ENCODE measurements around the gene KCNIP4. TPM values are rescaled to one million over a fixed set of nuclear protein-coding genes. Genes with fewer than 3 reads are reported as not detected.

KCNIP4 gene
- total and polyA plus RNA-seq, 2 donors (not counting 1 experiment from before 2014, with no cell fraction given) = not detected

DNA sequence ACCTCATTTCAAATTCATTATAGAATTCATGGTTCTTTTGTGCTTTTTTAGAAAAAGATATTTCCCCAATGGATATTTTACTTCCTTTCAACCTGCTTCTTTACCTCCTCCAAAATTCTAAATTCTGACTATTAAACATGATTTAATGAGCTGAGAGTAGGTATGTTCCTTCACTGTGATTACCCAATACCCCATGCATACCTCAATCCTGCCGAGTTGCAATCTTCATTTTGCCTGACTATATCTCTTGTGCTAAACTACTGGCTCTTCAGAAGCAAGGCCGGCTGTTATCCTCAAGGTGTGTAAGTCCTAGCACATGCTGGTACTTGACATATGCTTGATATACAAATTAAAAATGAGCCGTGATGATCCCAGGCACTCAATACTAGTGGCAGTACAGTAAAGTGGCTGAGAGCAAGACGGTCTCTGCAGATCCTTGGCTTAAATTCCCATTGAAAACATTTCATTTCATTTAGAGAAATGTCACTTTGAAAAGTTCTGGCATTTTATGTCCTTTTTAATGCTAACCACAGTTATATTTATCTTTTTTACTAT, 320.4 kb downstream of the KCNIP4 start:
- Mint-ChIP-seq H3K4me3 (no peak overlapping the region), H3K27ac (no peak overlapping the region), H3K9me3 (ENCODE audit: insufficient read depth) (no peaks in the 10 kb centered on the region), H3K4me1 (no peaks in the 10 kb centered on the region), H3K27me3 (no peaks in the 10 kb centered on the region)
- DNase-seq = no peak
- intact Hi-C loops (cut with micrococcal nuclease) = no loop called here
- Histone ChIP-seq H3K79me2 (ENCODE audit: control insufficient read depth, insufficient read depth, low read length) (no peaks in the 10 kb centered on the region), H3K36me3 (replicated peaks in 1 of 2; ENCODE audit: control extremely low read depth in 1 of 2, control insufficient read depth in 1 of 2, extremely low read depth in 1 of 2, insufficient read depth in 2 of 2, low read length in 1 of 2) (no peaks in the 10 kb centered on the region), H4K20me1 (ENCODE audit: control insufficient read depth, insufficient read depth, low read length, poor library complexity, severe bottlenecking) (no peaks in the 10 kb centered on the region), H3K4me2 (replicated peaks; ENCODE audit: low read depth, low read length, poor library complexity, severe bottlenecking) (no peak overlapping the region), H3K9ac (ENCODE audit: low read length) (no peak overlapping the region), H3K27me3 (replicated peaks in 1 of 4; ENCODE audit: control extremely low read depth in 1 of 4, control insufficient read depth in 3 of 4, insufficient read depth in 4 of 4, low read length in 3 of 4) (no peaks in the 10 kb centered on the region), H2AFZ (ENCODE audit: insufficient read depth, low read depth, low read length, poor library complexity, severe bottlenecking) (no peak overlapping the region), H3K4me1 (ENCODE audit: control insufficient read depth in 2 of 2, insufficient read depth in 2 of 2, low read length in 2 of 2) (no peaks in the 10 kb centered on the region), H3K9me3 (ENCODE audit: control extremely low read depth in 1 of 3, control insufficient read depth in 2 of 3, insufficient read depth in 1 of 3, low read length in 2 of 3) (no peaks in the 10 kb centered on the region), H3K27ac (ENCODE audit: low read length in 2 of 2) (no peak overlapping the region), H3K4me3 (ENCODE audit: control extremely low read depth in 1 of 5, extremely low read depth in 1 of 5, insufficient read depth in 1 of 5, low read depth in 2 of 5, low read length in 4 of 5) (no peak overlapping the region)
- ChIA-PET CTCF (no interaction called here), POLR2A (no interaction called here)
- WGBS (ENCODE audit: insufficient coverage) = 92% methylated on average over 2 of the region's 4 CpGs
- no peak for ATAC-seq (ENCODE audit: low read depth)
- TF ChIP-seq, protein P1, sequence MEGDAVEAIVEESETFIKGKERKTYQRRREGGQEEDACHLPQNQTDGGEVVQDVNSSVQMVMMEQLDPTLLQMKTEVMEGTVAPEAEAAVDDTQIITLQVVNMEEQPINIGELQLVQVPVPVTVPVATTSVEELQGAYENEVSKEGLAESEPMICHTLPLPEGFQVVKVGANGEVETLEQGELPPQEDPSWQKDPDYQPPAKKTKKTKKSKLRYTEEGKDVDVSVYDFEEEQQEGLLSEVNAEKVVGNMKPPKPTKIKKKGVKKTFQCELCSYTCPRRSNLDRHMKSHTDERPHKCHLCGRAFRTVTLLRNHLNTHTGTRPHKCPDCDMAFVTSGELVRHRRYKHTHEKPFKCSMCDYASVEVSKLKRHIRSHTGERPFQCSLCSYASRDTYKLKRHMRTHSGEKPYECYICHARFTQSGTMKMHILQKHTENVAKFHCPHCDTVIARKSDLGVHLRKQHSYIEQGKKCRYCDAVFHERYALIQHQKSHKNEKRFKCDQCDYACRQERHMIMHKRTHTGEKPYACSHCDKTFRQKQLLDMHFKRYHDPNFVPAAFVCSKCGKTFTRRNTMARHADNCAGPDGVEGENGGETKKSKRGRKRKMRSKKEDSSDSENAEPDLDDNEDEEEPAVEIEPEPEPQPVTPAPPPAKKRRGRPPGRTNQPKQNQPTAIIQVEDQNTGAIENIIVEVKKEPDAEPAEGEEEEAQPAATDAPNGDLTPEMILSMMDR (IDR thresholded peaks at IDR 0.05) = no peak
- TF ChIP-seq EZH2 (IDR thresholded peaks at IDR 0.05; ENCODE audit: borderline replicate concordance, insufficient read depth, low read depth, low read length, poor library complexity, severe bottlenecking) = no peak

DNA sequence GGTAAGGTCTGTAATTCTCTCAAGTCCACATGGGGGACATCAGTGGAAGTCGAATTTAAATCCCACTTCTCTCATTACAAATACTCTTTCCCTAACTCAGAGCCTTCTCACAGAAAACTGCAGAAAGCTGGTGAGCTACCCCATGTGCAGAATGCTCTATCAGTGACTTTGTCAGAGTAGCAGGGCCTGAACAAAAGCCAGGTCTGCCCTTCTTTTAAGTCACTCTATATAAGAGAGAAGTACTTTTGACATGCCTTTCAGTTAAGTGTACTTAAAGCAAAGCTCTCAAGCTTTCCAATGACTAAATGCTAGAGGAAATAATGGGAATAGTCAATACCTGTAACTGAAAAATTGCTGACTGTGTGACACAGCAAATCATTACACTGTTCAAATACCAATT, 323.1 kb downstream of the KCNIP4 start:
- no peak overlapping the region for H3K4me3 ChIP-seq (ENCODE audit: control extremely low read depth in 1 of 5, extremely low read depth in 1 of 5, insufficient read depth in 1 of 5, low read depth in 2 of 5, low read length in 4 of 5)
- no peaks in the 10 kb centered on the region for H3K27me3 Mint-ChIP-seq
- H3K27ac Mint-ChIP-seq = no peak overlapping the region
- no peak overlapping the region for H3K9ac ChIP-seq (ENCODE audit: low read length)
- no peaks in the 10 kb centered on the region for H3K27me3 ChIP-seq (replicated peaks in 1 of 4; ENCODE audit: control extremely low read depth in 1 of 4, control insufficient read depth in 3 of 4, insufficient read depth in 4 of 4, low read length in 3 of 4)
- DNase-seq = no peak
- CTCF ChIA-PET = no interaction called here
- no peaks in the 10 kb centered on the region for H3K79me2 ChIP-seq (ENCODE audit: control insufficient read depth, insufficient read depth, low read length)
- intact Hi-C loops (cut with micrococcal nuclease) = no loop called here
- no peaks in the 10 kb centered on the region for H4K20me1 ChIP-seq (ENCODE audit: control insufficient read depth, insufficient read depth, low read length, poor library complexity, severe bottlenecking)
- H2AFZ ChIP-seq (ENCODE audit: insufficient read depth, low read depth, low read length, poor library complexity, severe bottlenecking) = no peak overlapping the region
- H3K4me3 Mint-ChIP-seq = no peak overlapping the region
- no peak overlapping the region for H3K27ac ChIP-seq (ENCODE audit: low read length in 2 of 2)
- POLR2A ChIA-PET = no interaction called here
- no peak for ATAC-seq (ENCODE audit: low read depth)
- no peaks in the 10 kb centered on the region for H3K4me1 Mint-ChIP-seq
- no peaks in the 10 kb centered on the region for H3K36me3 ChIP-seq (replicated peaks in 1 of 2; ENCODE audit: control extremely low read depth in 1 of 2, control insufficient read depth in 1 of 2, extremely low read depth in 1 of 2, insufficient read depth in 2 of 2, low read length in 1 of 2)
- H3K9me3 Mint-ChIP-seq (ENCODE audit: insufficient read depth) = no peaks in the 10 kb centered on the region
- no peaks in the 10 kb centered on the region for H3K9me3 ChIP-seq (ENCODE audit: control extremely low read depth in 1 of 3, control insufficient read depth in 2 of 3, insufficient read depth in 1 of 3, low read length in 2 of 3)
- H3K4me1 ChIP-seq (ENCODE audit: control insufficient read depth in 2 of 2, insufficient read depth in 2 of 2, low read length in 2 of 2) = no peaks in the 10 kb centered on the region
- TF ChIP-seq EZH2 (IDR thresholded peaks at IDR 0.05; ENCODE audit: borderline replicate concordance, insufficient read depth, low read depth, low read length, poor library complexity, severe bottlenecking) = no peak
- TF ChIP-seq, protein P1 (IDR thresholded peaks at IDR 0.05) = no peak
- WGBS (ENCODE audit: insufficient coverage) = no CpG with 5 or more reads among the region's 1 CpG
- no peak overlapping the region for H3K4me2 ChIP-seq (replicated peaks; ENCODE audit: low read depth, low read length, poor library complexity, severe bottlenecking)
